Astrocyte of the spinal cord (primary cell): ENCODE data around the gene GPR173.
A peak's percentile ranks its signal among the peaks of the same experiment; 100 is the strongest.

Experiments used
- DNase-seq: peaks from one replicate; pipeline ENCODE4 v3.0.0; 2011; ENCODE audit warnings: low read depth, low spot score
- H3K4me3 ChIP-seq: 2 replicates; pipeline ENCODE4 v1.5.1; 2011; ENCODE audit warnings: low read depth, mild to moderate bottlenecking, low read length, moderate library complexity
- in situ Hi-C: cut with HindIII; loops from 2 replicates; pipeline ENCODE4 v1.10.0; 2017; ENCODE audit warnings: low sequenced_read_pairs
- TF ChIP-seq, protein P1 (sequence below): IDR thresholded peaks from 2 replicates; pipeline ENCODE4 v1.5.1; 2012; ENCODE audit warnings: low read depth, mild to moderate bottlenecking, low read length, inconsistent platforms

The GPR173 gene

DNA sequence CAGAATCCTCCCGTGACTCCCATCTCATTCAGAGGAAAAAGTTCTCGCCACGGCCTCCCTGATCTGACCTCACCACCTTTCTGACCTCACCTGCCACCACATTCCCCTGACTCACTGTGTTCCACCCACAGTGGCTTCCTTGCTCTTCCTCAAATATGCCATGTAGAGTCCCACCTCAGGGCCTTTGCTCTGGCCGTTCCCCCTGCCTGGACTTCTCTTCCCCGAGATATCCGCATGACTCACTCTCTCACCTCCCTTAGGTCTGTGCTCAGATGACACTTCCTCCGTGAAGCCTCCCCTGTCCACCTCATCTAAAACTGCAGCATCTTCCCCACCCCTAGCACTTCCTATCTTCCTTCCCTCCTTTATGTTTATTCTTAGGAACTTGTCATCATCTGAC, 26.4 kb downstream of the GPR173 start:
- TF ChIP-seq, protein P1, sequence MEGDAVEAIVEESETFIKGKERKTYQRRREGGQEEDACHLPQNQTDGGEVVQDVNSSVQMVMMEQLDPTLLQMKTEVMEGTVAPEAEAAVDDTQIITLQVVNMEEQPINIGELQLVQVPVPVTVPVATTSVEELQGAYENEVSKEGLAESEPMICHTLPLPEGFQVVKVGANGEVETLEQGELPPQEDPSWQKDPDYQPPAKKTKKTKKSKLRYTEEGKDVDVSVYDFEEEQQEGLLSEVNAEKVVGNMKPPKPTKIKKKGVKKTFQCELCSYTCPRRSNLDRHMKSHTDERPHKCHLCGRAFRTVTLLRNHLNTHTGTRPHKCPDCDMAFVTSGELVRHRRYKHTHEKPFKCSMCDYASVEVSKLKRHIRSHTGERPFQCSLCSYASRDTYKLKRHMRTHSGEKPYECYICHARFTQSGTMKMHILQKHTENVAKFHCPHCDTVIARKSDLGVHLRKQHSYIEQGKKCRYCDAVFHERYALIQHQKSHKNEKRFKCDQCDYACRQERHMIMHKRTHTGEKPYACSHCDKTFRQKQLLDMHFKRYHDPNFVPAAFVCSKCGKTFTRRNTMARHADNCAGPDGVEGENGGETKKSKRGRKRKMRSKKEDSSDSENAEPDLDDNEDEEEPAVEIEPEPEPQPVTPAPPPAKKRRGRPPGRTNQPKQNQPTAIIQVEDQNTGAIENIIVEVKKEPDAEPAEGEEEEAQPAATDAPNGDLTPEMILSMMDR, result no peak
- no peak overlapping the region for H3K4me3 ChIP-seq
- no peak for DNase-seq
- in situ Hi-C loops, result no loop called here

DNA sequence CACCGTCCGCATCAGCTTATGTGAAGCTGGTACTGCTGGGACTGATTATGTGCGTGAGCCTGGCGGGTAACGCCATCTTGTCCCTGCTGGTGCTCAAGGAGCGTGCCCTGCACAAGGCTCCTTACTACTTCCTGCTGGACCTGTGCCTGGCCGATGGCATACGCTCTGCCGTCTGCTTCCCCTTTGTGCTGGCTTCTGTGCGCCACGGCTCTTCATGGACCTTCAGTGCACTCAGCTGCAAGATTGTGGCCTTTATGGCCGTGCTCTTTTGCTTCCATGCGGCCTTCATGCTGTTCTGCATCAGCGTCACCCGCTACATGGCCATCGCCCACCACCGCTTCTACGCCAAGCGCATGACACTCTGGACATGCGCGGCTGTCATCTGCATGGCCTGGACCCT, 28.1 kb downstream of the GPR173 start:
- TF ChIP-seq, protein P1, result no peak
- no peak for DNase-seq
- no peak overlapping the region for H3K4me3 ChIP-seq
- in situ Hi-C loops, result no loop called here

DNA sequence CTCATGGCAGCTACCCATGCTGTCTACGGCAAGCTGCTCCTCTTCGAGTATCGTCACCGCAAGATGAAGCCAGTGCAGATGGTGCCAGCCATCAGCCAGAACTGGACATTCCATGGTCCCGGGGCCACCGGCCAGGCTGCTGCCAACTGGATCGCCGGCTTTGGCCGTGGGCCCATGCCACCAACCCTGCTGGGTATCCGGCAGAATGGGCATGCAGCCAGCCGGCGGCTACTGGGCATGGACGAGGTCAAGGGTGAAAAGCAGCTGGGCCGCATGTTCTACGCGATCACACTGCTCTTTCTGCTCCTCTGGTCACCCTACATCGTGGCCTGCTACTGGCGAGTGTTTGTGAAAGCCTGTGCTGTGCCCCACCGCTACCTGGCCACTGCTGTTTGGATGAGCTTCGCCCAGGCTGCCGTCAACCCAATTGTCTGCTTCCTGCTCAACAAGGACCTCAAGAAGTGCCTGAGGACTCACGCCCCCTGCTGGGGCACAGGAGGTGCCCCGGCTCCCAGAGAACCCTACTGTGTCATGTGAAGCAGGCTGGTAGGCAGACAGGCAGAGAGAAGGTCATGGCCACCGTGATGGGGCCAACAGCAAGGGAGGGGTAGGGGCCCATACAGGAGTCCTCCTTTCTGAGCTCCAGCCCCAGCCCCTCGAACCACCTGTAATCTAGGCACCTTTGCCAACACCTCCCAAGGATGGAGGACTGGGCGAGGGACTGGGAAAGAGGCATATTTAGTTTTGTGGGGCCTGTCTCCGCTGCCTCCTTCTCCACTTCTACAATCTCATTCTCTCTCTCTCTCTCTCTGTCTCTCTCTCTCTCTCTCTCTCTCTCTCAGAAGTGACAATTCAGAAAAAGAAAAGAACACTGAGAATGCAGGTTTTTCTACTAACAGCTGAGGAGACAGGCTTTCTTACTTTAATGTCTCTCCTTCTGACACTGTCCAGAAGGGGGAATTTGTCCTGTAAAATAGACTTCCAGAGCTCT, 28.9 kb downstream of the GPR173 start:
- no peak for DNase-seq
- H3K4me3 ChIP-seq, result no peak overlapping the region
- TF ChIP-seq, protein P1, result no peak
- in situ Hi-C loops, result no loop called here

DNA sequence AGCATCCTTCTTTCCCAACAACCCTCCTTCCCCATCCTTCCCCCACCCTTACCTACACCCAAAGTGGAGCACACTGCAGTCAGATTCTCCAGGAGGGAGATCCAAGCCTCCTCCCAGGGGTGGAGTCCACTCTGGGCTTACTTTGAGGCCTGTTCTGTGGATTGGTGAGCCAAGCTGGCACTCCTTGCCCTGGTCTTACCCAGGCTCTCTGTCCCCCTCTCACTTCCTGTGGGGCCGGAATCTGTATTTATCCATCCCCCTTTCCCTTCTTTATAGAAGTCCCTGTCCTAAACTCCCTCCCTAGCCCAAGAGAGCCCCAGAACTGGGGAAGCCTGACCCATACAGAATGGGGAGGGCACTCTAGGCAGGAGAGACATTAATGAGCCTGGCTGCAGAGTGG, 30.4 kb downstream of the GPR173 start:
- in situ Hi-C loops, result no loop called here
- H3K4me3 ChIP-seq, result no peak overlapping the region
- no peak for DNase-seq
- TF ChIP-seq, protein P1, result no peak

DNA sequence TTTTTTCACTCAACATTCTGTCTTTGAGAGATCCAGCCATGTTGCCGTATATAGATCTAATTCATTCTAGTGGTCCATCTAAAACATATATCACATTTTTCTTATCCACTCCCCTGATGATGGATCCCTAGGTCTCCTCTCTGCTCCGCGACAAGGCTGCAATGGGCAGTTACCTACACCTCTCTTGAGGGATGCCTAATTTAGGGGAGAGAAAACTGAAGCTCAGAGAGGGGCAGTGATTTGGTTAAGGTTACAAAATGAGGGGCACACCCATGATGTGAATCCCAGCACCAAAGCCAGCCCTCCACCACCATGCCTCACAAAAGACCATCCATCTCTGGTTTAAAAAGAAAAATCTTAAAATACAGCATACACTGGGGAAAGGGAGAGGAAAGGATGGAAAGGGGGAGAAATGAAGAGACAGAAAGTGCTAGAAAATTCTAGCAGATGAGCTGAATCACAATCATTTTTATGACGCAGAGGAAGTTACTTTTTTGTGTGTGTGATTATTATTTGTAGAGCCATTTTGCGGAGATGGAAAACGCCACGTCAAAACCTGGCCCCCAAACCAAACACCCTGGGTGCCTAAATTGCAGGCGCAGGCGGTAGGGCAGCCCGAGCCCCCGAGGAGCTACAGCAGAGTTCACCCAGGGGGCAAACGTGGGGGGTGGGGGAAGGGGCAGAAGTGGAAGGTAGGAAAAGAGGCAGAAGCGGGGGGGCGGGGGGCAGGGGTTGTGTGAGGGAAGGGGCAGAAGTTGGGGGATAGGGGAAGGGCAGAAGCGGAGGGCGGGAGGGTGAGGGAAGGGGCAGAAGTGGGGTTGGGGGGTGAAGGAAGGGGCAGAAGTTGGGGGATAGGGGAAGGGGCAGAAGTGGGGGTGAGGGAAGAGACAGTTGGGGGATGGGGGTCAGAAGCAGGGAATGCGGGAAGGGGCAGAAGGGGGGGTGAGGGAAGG, 32.3 kb downstream of the GPR173 start:
- TF ChIP-seq, protein P1, result no peak
- H3K4me3 ChIP-seq, result peak overlapping the region; percentile 29
- no peak for DNase-seq
- in situ Hi-C loops, result no loop called here

DNA sequence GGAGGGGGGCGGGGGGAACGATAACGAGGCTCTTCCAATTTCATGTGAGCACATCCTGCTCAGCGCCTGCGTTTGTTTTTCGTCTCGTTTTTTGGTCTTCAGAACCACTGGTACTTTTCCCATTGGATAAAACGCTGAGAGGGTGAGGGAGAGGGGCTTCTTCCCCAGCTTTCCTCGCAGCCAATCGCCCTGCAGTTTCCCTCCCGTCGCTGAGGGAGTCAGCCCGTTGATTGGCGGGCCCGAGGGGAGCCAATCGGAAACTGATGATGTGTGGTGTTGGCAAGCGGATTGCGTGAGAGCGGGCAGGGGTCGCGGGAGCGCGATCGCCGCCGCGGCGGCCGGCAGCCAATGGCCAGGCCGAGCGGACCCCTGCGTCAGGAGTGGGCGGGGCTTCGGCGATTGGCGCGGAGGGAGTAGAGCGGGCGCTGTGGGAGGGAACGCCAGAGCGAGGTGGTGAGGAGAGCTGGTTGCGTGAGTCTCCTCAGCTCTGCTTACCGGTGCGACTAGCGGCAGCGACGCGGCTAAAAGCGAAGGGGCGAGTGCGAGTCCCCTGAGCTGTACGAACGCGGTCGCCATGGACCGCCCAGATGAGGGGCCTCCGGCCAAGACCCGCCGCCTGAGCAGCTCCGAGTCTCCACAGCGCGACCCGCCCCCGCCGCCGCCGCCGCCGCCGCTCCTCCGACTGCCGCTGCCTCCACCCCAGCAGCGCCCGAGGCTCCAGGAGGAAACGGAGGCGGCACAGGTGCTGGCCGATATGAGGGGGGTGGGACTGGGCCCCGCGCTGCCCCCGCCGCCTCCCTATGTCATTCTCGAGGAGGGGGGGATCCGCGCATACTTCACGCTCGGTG, 33.6 kb downstream of the GPR173 start, which contains the start of gene TSPYL2:
TSPYL2 (plus strand) TSS at position 443 of the 848 bp plus-strand sequence; CDS start at position 575, 132 bp downstream.
- TF ChIP-seq, protein P1, result no peak
- in situ Hi-C loops, result no loop called here
- DNase-seq, result peak; percentile 97
- H3K4me3 ChIP-seq, result peak within 1 kb of the TSS; percentile 71
